H1 (cell line): Measurements from ENCODE around the gene CEP95. TPM values are rescaled to one million over a fixed set of nuclear protein-coding genes. Genes with fewer than 3 reads are reported as not detected.
"Not testable (repeated sequence)": the region's sequence is repeated elsewhere in the genome, so short reads cannot be mapped to it uniquely, and the experiment has no call there.

Experiments used
- CTCF ChIA-PET: fragments of 300-600 bp; sonication (Branson Sonifier 250); formaldehyde crosslinking; loops from one replicate; lab custom pipeline; 2021; ENCODE audit not compliant: partially characterized antibody; lab: Charles Lee
- POLR2A ChIA-PET: fragments of 300-600 bp; sonication (Branson Sonifier 250); formaldehyde crosslinking; loops from one replicate; lab custom pipeline; 2021; ENCODE audit warnings: inconsistent platforms; ENCODE audit not compliant: partially characterized antibody; lab: Charles Lee
- DNase-seq, 2 experiments: peaks; one replicate each; pipeline versions ENCODE4 v3.0.0 to v3.0.0-alpha.2; 2010 to 2022; ENCODE audit warnings: low spot score in 2 of 2, low read depth in 1 of 2, mixed read lengths in 1 of 2
- FAIRE-seq: peaks from 2 replicates; lab custom pipeline; 2011; peaks lifted over from hg19 to GRCh38; lab: Jason Lieb, UNC
- H2AFZ ChIP-seq: 2 replicates; pipeline ENCODE4 v1.8.1; 2012; ENCODE audit warnings: low read length, inconsistent platforms
- H2AK5ac ChIP-seq: 2 replicates; pipeline ENCODE4 v1.6.1; 2013; ENCODE audit warnings: low read depth, low read length
- H2BK120ac ChIP-seq: replicated peaks from 2 replicates; pipeline ENCODE3; 2013; ENCODE audit warnings: low read depth, low read length, inconsistent platforms
- H2BK12ac ChIP-seq: 2 replicates; pipeline ENCODE4 v1.6.1; 2013; ENCODE audit warnings: low read depth, low read length
- H2BK15ac ChIP-seq: 2 replicates; pipeline ENCODE4 v1.6.1; 2013; ENCODE audit warnings: low read length
- H2BK20ac ChIP-seq: 2 replicates; pipeline ENCODE4 v1.6.1; 2013; ENCODE audit warnings: low read length
- H2BK5ac ChIP-seq: 2 replicates; pipeline ENCODE4 v1.6.1; 2013; ENCODE audit warnings: low read depth, low read length
- H3K14ac ChIP-seq: 2 replicates; pipeline ENCODE4 v1.6.1; 2013; ENCODE audit warnings: inconsistent platforms; ENCODE audit not compliant: insufficient read length
- H3K18ac ChIP-seq: 2 replicates; pipeline ENCODE4 v1.6.1; 2013; ENCODE audit warnings: low read length; ENCODE audit errors: extremely low read depth
- H3K23ac ChIP-seq: 2 replicates; pipeline ENCODE4 v1.6.1; 2013; ENCODE audit warnings: inconsistent platforms; ENCODE audit not compliant: insufficient read length
- H3K23me2 ChIP-seq: 2 replicates; pipeline ENCODE4 v1.6.1; 2013; ENCODE audit warnings: low read depth, low read length
- H3K27ac ChIP-seq: 2 replicates; pipeline ENCODE4 v1.6.1; 2011; ENCODE audit warnings: low read depth, low read length, inconsistent platforms
- H3K27me3 ChIP-seq, 4 experiments: replicated peaks in 1 of 4; 1 replicate in 1 of 4; 2 replicates in 3 of 4; pipeline versions ENCODE4 v1.6.1 to v1.8.1; 2011 to 2013; ENCODE audit warnings: low read length in 3 of 4, mild to moderate bottlenecking in 3 of 4, inconsistent platforms in 2 of 4, mixed read lengths in 2 of 4, moderate library complexity in 1 of 4; ENCODE audit not compliant: control insufficient read depth in 3 of 4, insufficient read depth in 3 of 4; ENCODE audit errors: extremely low read depth in 1 of 4
- H3K36me3 ChIP-seq, 4 experiments: 2 replicates each; pipeline versions ENCODE4 v1.6.1 to v1.8.1; 2011 to 2013; ENCODE audit warnings: mild to moderate bottlenecking in 4 of 4, low read length in 3 of 4, moderate library complexity in 2 of 4, control low read depth in 1 of 4, inconsistent platforms in 1 of 4; ENCODE audit not compliant: insufficient read depth in 4 of 4, control insufficient read depth in 2 of 4
- H3K4ac ChIP-seq: replicated peaks from 2 replicates; pipeline ENCODE3; 2013; ENCODE audit warnings: low read length, low read depth, mixed read lengths, inconsistent platforms; ENCODE audit not compliant: insufficient read length
- H3K4me1 ChIP-seq, 4 experiments: replicated peaks in 1 of 4; 1 replicate in 1 of 4; 2 replicates in 3 of 4; pipeline versions ENCODE4 v1.6.1 to v1.8.1; 2011 to 2013; ENCODE audit warnings: low read length in 3 of 4, inconsistent platforms in 2 of 4, mixed read lengths in 1 of 4; ENCODE audit not compliant: insufficient read depth in 4 of 4, control insufficient read depth in 3 of 4
- H3K4me2 ChIP-seq, 2 experiments: 2 replicates each; pipeline versions ENCODE4 v1.6.1 to v1.8.1; 2011 to 2013; ENCODE audit warnings: low read depth in 2 of 2, low read length in 2 of 2, control low read depth in 1 of 2, inconsistent platforms in 1 of 2, mild to moderate bottlenecking in 1 of 2; ENCODE audit not compliant: insufficient read depth in 1 of 2
- H3K4me3 ChIP-seq, 4 experiments: fragments of 200-600, 300-600 bp in 1 of 4; sonication (generic), shearing (Covaris generic), sonication (Bioruptor Twin) in 1 of 4; 2 replicates each; pipeline versions ENCODE4 v1.5.1 to v1.8.1; 2011 to 2016; ENCODE audit warnings: low read length in 4 of 4, low read depth in 3 of 4, control low read depth in 2 of 4, inconsistent platforms in 2 of 4, mild to moderate bottlenecking in 2 of 4, mixed read lengths in 1 of 4, moderate library complexity in 1 of 4; ENCODE audit not compliant: insufficient read depth in 2 of 4; ENCODE audit errors: extremely low read depth in 1 of 4
- H3K56ac ChIP-seq: replicated peaks from 2 replicates; pipeline ENCODE3; 2013; ENCODE audit warnings: low read depth, mild to moderate bottlenecking, mixed read lengths, low read length, inconsistent platforms; ENCODE audit not compliant: insufficient read length
- H3K79me1 ChIP-seq: 2 replicates; pipeline ENCODE4 v1.6.1; 2013; ENCODE audit warnings: low read depth, low read length, control low read depth
- H3K79me2 ChIP-seq, 2 experiments: 2 replicates each; pipeline versions ENCODE4 v1.6.1 to v1.8.1; 2012 to 2013; ENCODE audit warnings: low read length in 2 of 2, mild to moderate bottlenecking in 2 of 2, inconsistent platforms in 1 of 2; ENCODE audit not compliant: insufficient read depth in 2 of 2, control insufficient read depth in 1 of 2
- H3K9ac ChIP-seq, 4 experiments: replicated peaks in 1 of 4; 1 replicate in 1 of 4; 2 replicates in 3 of 4; pipeline versions ENCODE4 v1.6.1 to v1.8.1; 2011 to 2013; ENCODE audit warnings: low read depth in 3 of 4, low read length in 3 of 4, control low read depth in 2 of 4, mild to moderate bottlenecking in 2 of 4, moderate library complexity in 2 of 4, inconsistent platforms in 1 of 4; ENCODE audit errors: extremely low read depth in 1 of 4
- H3K9me3 ChIP-seq, 2 experiments: 2 replicates each; pipeline versions ENCODE4 v1.6.1 to v1.8.1; 2012 to 2013; ENCODE audit warnings: mild to moderate bottlenecking in 2 of 2, moderate library complexity in 2 of 2, control low read depth in 1 of 2, inconsistent platforms in 1 of 2, low read depth in 1 of 2, low read length in 1 of 2, mixed read lengths in 1 of 2; ENCODE audit not compliant: insufficient read depth in 2 of 2
- H4K20me1 ChIP-seq, 2 experiments: replicated peaks in 1 of 2; 2 replicates each; pipeline versions ENCODE3 to v1.8.1; 2011 to 2013; ENCODE audit warnings: inconsistent platforms in 2 of 2, low read length in 2 of 2, mild to moderate bottlenecking in 1 of 2; ENCODE audit not compliant: insufficient read depth in 2 of 2, control insufficient read depth in 1 of 2
- H4K5ac ChIP-seq: 2 replicates; pipeline ENCODE4 v1.6.1; 2013; ENCODE audit warnings: low read length, low read depth, mixed read lengths, inconsistent platforms; ENCODE audit not compliant: insufficient read length
- H4K8ac ChIP-seq: 2 replicates; pipeline ENCODE4 v1.8.0; 2013; ENCODE audit warnings: mild to moderate bottlenecking, moderate library complexity, low read length, inconsistent platforms; ENCODE audit not compliant: insufficient read depth; ENCODE audit errors: extremely low read depth
- H4K91ac ChIP-seq: replicated peaks from 2 replicates; pipeline ENCODE3; 2013; ENCODE audit warnings: low read length, mixed read lengths, inconsistent platforms; ENCODE audit not compliant: insufficient read length
- WGBS, 2 experiments: shearing (Covaris generic) in 1 of 2; methylation state at CpG; one replicate each; pipeline versions ENCODE4 v1.1.6 to v1.1.7; 2013 to 2015; ENCODE audit warnings: low lambda C conversion rate in 2 of 2, mixed read lengths in 2 of 2, inconsistent platforms in 1 of 2, low coverage in 1 of 2, missing lambda C conversion rate in 1 of 2; ENCODE audit not compliant: insufficient replicate concordance in 2 of 2, insufficient coverage in 1 of 2, insufficient read length in 1 of 2; ENCODE audit errors: extremely low coverage in 1 of 2, missing lambda C conversion rate in 1 of 2; 5-methylcytosine and 5-hydroxymethylcytosine counted together
- polyA plus RNA-seq, 7 experiments: library from polyadenylated mRNA; depleted of rRNA in 3 of 7; stranded (reverse) in 5 of 7; unstranded in 2 of 7; fragments of >200 nt in 5 of 7; fragments of 200-250 nt in 2 of 7; gene quantifications; 1 replicate in 5 of 7; 2 replicates in 1 of 7; 4 replicates in 1 of 7; pipeline versions ENCODE4 v1.2.1 to v1.2.3, GENCODE V29; 2011 to 2013; ENCODE audit warnings: missing spikeins in 2 of 7, mixed read lengths in 2 of 7
- total RNA-seq: library from RNA; stranded (reverse); fragmentation: NEBNext Ultra II Directional; extraction: Animal tissue kit (Norgen Biotek cat#: 25700); gene quantifications from 2 replicates; pipeline ENCODE4 v1.2.1, GENCODE V29; 2021

The CEP95 gene
- total and polyA plus RNA-seq, 2 of the 8 experiments (the other 6 are each of a cell fraction or from before 2014, with no cell fraction given): 22.3 to 51.5 TPM

DNA sequence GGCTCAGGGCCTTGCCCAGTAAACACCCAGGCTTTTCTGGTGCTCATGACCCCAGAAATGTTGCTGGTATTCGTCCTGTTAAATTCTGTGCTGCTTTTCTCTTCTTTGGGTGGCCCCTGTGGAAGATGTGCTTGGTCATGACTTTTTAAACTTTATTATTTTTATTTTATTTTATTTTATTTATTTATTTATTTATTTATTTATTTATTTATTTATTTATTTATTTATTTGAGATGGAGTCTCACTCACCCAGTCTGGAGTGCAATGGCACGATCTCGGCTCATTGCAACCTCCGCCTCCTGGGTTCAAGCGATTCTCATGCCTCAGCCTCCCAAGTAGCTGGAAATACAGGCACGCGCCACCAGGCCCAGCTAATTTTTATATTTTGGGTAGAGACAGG lies 47.0 kb upstream of the CEP95 start:
- H4K91ac ChIP-seq, H3K27ac ChIP-seq, H2BK5ac ChIP-seq, H3K23me2 ChIP-seq, H3K56ac ChIP-seq, H4K20me1 ChIP-seq, H3K79me1 ChIP-seq, H3K14ac ChIP-seq, DNase-seq, H4K8ac ChIP-seq, H3K18ac ChIP-seq, H3K4me2 ChIP-seq, H2BK120ac ChIP-seq, H2BK12ac ChIP-seq, H2BK15ac ChIP-seq, FAIRE-seq, H3K36me3 ChIP-seq, H3K79me2 ChIP-seq, H3K27me3 ChIP-seq, H3K4me3 ChIP-seq, H2AFZ ChIP-seq, H3K23ac ChIP-seq, H2BK20ac ChIP-seq, H3K9me3 ChIP-seq, H4K5ac ChIP-seq, H3K4ac ChIP-seq, H2AK5ac ChIP-seq, H3K4me1 ChIP-seq, H3K9ac ChIP-seq: not testable (repeated sequence)
- ChIA-PET CTCF (interaction anchor here (0.8 to 1.4 kb wide), 3 partner anchors 38 to 40 kb away, joined by 3 read pairs; partner anchors contain the start of gene POLG2), POLR2A (interaction anchor here (1.0 to 1.2 kb wide), 2 partner anchors 39 to 46 kb away, joined by 3 to 4 read pairs; no protein-coding TSS in a partner anchor)
- WGBS, 2 experiments: 90% methylated on average over 7 of the region's 7 CpGs; no CpG with 5 or more reads in 1 of the 2 experiments
